Pancreas (tissue), 10 donors: Measurements from ENCODE around the gene NPM1. TPM values are rescaled to one million over a fixed set of nuclear protein-coding genes. Genes with fewer than 3 reads are reported as not detected.

Experiments
- ATAC-seq, 4 donors: fragments of 200-7000 bp; cut with Tn5 transposase; one replicate each; pipeline versions ENCODE4 v1.8.0 to v1.9.1; 2020; ENCODE audit warnings: mild to moderate bottlenecking in 4 of 4, moderate library complexity in 4 of 4
- DNase-seq, 6 donors: peaks; one replicate each; pipeline ENCODE4 v3.0.0-alpha.2; 2020
- FAIRE-seq: peaks from 2 replicates; lab custom pipeline; 2012; peaks lifted over from hg19 to GRCh38; lab: Jason Lieb, UNC
- H3K27ac ChIP-seq, 4 donors: fragments of 200-600 bp; sonication (generic); 1 replicate in 3 of 4; 2 replicates in 1 of 4; pipeline versions ENCODE4 v1.5.0 to v1.8.0; 2020
- H3K27me3 ChIP-seq, 4 donors: fragments of 200-600 bp; one replicate each; pipeline ENCODE4 v1.8.0; 2021
- H3K36me3 ChIP-seq, 3 donors: fragments of 200-600 bp; sonication (generic) in 1 of 3; one replicate each; pipeline versions ENCODE4 v1.5.0 to v1.8.0; 2020 to 2021
- H3K4me1 ChIP-seq, 3 donors: fragments of 200-600 bp; one replicate each; pipeline ENCODE4 v1.8.0; 2021
- H3K4me3 ChIP-seq, 4 donors: fragments of 200-600 bp; sonication (generic) in 2 of 4; one replicate each; pipeline versions ENCODE4 v1.5.0 to v1.8.0; 2020 to 2021
- H3K9me3 ChIP-seq, 4 donors: fragments of 200-600 bp; one replicate each; pipeline ENCODE4 v1.8.0; 2021
- CTCF ChIP-seq, 4 donors: fragments of 200-600 bp; sonication (generic) in 3 of 4; IDR thresholded peaks; one replicate each; pipeline versions ENCODE4 v1.5.0 to v1.8.0; 2021; ENCODE audit warnings: antibody characterized with exemption in 4 of 4
- WGBS, 2 donors: extraction: QIAGEN DNeasy Blood & Tissue Kit; methylation state at CpG; one replicate each; pipeline ENCODE4 v1.1.7; 2013; 5-methylcytosine and 5-hydroxymethylcytosine counted together
- intact Hi-C, 3 donors: fragments of 100-400 bp; cut with DNase I; formaldehyde crosslinking; loops; one replicate each; pipeline versions ENCODE4 v1.11.1 to v1.14.2; 2022
- polyA plus RNA-seq, 2 donors: library from polyadenylated mRNA; stranded (reverse); fragments of 200-250 nt; gene quantifications; one replicate each; pipeline ENCODE4 v1.2.3, GENCODE V29; 2013
- total RNA-seq, 6 donors: library from RNA; stranded (reverse); fragmentation: NEBNext Ultra II Directional in 4 of 6; extraction: Animal tissue kit (Norgen Biotek cat#: 25700) in 4 of 6; gene quantifications; one replicate each; pipeline versions ENCODE4 v1.2.1 to v1.2.4, GENCODE V29; 2021 to 2023
- donor health status: healthy with polysubstance abuse.
- donor health status: DM: no; HTN: no; CAD: no; lungs with moderate emphysema.
- donor health status: DM: no; HTN: no; CAD: no.
- donor health status: control.
- donor health status: control.
- donor health status: Bipolar disorder and iron deficiency.
- donor health status: DM: yes; HTN: yes; CAD: no.
- donor health status: DM: no; HTN: no; CAD: no.
- donor health status: DM: no; HTN: no; CAD: no.
- donor health status: DM: yes; HTN: yes; CAD: no.

Gene NPM1
- total and polyA plus RNA-seq, 8 donors: 412 to 942 (median 682) TPM

- DNase-seq (peak in 2 of 6 donors; percentile 0 to 20), FAIRE-seq (no peak), ATAC-seq (no peak)
- intact Hi-C loops: loop anchor here in 2 of 3 donors (10.0 kb wide), 2 partner anchors 477 to 617 kb away; no protein-coding TSS in a partner anchor
- H3K36me3 ChIP-seq: no peaks in the 10 kb centered on the region
- peaks cover 0 to 6% (median 0%) of the 10 kb centered on the region in 3 donors for H3K4me1 ChIP-seq
- H3K9me3 ChIP-seq: no peaks in the 10 kb centered on the region
- H3K4me3 ChIP-seq: no peak overlapping the region
- no peak overlapping the region for H3K27ac ChIP-seq
- no peaks in the 10 kb centered on the region for H3K27me3 ChIP-seq
- WGBS, 2 donors: 88 to 91% methylated on average over 9 of the region's 9 CpGs
- TF ChIP-seq CTCF (IDR thresholded peaks at IDR 0.05): no peak
Observed at GRCh38 chr5:171428168-171428696, 40.6 kb downstream of the NPM1 start.

- H3K4me1 ChIP-seq: peaks cover 0 to 6% (median 0%) of the 10 kb centered on the region in 3 donors
- intact Hi-C loops: loop anchor here in 2 of 3 donors (10.0 kb wide), 2 partner anchors 476 to 616 kb away; no protein-coding TSS in a partner anchor
- H3K27me3 ChIP-seq: no peaks in the 10 kb centered on the region
- DNase-seq (peak in 2 of 6 donors; percentile 1 to 39), ATAC-seq (no peak), FAIRE-seq (no peak)
- WGBS, 2 donors: 87% methylated on average over 16 of the region's 16 CpGs
- H3K9me3 ChIP-seq: no peaks in the 10 kb centered on the region
- no peak overlapping the region for H3K27ac ChIP-seq
- H3K4me3 ChIP-seq: no peak overlapping the region
- H3K36me3 ChIP-seq: no peaks in the 10 kb centered on the region
- TF ChIP-seq CTCF (IDR thresholded peaks at IDR 0.05): no peak
Observed at GRCh38 chr5:171428809-171429542, 41.3 kb downstream of the NPM1 start.

- intact Hi-C loops: loop anchor here in 2 of 3 donors (10.0 kb wide), 2 partner anchors 475 to 615 kb away; no protein-coding TSS in a partner anchor
- FAIRE-seq: no peak
- ATAC-seq: no peak
- Histone ChIP-seq H3K27me3 (no peaks in the 10 kb centered on the region), H3K9me3 (no peaks in the 10 kb centered on the region), H3K36me3 (no peaks in the 10 kb centered on the region), H3K4me1 (peaks cover 0 to 6% (median 0%) of the 10 kb centered on the region in 3 donors), H3K4me3 (no peak overlapping the region), H3K27ac (no peak overlapping the region)
- DNase-seq: peak in 1 of 6 donors; percentile 30
- TF ChIP-seq CTCF (IDR thresholded peaks at IDR 0.05): no peak
- WGBS, 2 donors: 88 to 92% methylated on average over 4 of the region's 4 CpGs
Observed at GRCh38 chr5:171429543-171429910, 41.9 kb downstream of the NPM1 start.

GRCh38 chr5:171431251-171431777 is 43.7 kb downstream of the NPM1 start:
- no peaks in the 10 kb centered on the region for H3K9me3 ChIP-seq
- intact Hi-C loops: no loop called here
- peak in 1 of 6 donors; percentile 22 for DNase-seq
- no peak overlapping the region for H3K4me3 ChIP-seq
- FAIRE-seq: no peak
- TF ChIP-seq CTCF (IDR thresholded peaks at IDR 0.05): no peak
- H3K27ac ChIP-seq: no peak overlapping the region
- peaks cover 2 to 7% (median 4%) of the 10 kb centered on the region in 3 donors for H3K4me1 ChIP-seq
- no peaks in the 10 kb centered on the region for H3K36me3 ChIP-seq
- ATAC-seq: no peak
- H3K27me3 ChIP-seq: no peaks in the 10 kb centered on the region
- 86 to 89% methylated on average over 7 of the region's 7 CpGs for WGBS, 2 donors
